Measurements from ENCODE around the gene SPINT1. TPM values are rescaled to one million over a fixed set of nuclear protein-coding genes. Genes with fewer than 3 reads are reported as not detected.

SPINT1 gene
- total and polyA plus RNA-seq, 8 donors: 16.8 to 394 (median 120) TPM

DNA sequence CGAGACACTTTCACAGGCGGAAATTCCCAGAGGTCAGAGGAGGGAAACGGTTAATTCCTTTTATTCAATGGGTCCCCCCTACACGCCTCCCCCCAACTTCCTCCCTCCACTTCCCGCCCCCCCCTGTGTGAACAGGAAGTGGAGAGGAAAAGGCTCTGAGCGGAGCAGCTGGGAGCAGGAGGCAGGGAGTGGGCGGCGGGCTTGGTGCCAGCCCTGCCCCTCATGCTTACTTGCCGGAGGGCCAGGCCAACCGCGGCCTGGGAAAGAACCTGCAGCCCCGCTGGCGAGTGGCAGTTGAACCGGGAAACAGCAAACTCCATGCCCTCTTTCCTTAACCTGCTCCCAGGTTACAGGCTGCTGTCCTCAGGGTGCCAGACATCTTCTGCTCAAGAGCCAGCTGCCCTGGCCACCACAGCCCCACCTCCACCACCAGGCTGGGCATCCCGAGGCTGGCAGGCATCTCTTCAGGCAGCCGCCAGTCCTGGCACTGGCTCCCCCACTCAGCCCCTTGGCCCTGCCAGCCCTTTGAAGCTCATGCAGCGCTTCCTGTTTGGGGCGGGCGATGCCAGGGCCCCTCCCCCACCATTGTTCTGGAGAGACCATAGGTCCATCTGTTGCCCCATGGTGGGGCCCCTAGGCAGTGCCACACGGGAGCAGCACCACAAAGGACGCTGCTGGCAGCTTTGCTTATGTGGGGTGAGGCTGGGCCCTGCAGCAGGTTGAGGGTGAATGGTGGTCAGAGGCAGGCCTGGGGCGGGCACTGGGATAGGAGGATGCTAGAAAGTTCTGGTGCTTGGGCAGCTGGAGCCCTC, 63.3 kb downstream of the SPINT1 start:
- TF ChIP-seq POLR2A (IDR thresholded peaks at IDR 0.05) (no peak), EP300 (IDR thresholded peaks at IDR 0.05) (no peak), POLR2AphosphoS5 (IDR thresholded peaks at IDR 0.05) (peak in 1 of 3 donors; percentile 5)
- TF ChIP-seq, protein P1, sequence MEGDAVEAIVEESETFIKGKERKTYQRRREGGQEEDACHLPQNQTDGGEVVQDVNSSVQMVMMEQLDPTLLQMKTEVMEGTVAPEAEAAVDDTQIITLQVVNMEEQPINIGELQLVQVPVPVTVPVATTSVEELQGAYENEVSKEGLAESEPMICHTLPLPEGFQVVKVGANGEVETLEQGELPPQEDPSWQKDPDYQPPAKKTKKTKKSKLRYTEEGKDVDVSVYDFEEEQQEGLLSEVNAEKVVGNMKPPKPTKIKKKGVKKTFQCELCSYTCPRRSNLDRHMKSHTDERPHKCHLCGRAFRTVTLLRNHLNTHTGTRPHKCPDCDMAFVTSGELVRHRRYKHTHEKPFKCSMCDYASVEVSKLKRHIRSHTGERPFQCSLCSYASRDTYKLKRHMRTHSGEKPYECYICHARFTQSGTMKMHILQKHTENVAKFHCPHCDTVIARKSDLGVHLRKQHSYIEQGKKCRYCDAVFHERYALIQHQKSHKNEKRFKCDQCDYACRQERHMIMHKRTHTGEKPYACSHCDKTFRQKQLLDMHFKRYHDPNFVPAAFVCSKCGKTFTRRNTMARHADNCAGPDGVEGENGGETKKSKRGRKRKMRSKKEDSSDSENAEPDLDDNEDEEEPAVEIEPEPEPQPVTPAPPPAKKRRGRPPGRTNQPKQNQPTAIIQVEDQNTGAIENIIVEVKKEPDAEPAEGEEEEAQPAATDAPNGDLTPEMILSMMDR (IDR thresholded peaks at IDR 0.05): no peak
- Histone ChIP-seq H3K27me3 (no peaks in the 10 kb centered on the region), H3K36me3 (peaks cover 16 to 25% (median 20%) of the 10 kb centered on the region in 4 donors), H3K4me3 (peak overlapping the region; percentile 36 to 52 (median 40)), H3K4me1 (peaks cover 25 to 89% (median 54%) of the 10 kb centered on the region in 4 donors), H3K27ac (peak overlapping the region; percentile 88 to 97 (median 91)), H3K9me3 (no peaks in the 10 kb centered on the region)
- intact Hi-C loops (cut with DNase I; ENCODE audit: low total_unique reads): loop anchor here (5.0 kb wide), 1 partner anchor 115 kb away; no protein-coding TSS in a partner anchor
- DNase-seq: peak; percentile 74 to 89
- 11 to 18% (median 15%) methylated on average over 17 to 22 of the region's 22 CpGs for WGBS, 5 donors

Small RNA genes lying within 50 kb of the gene (small RNA-seq; reads per million reads assigned to genes)
- gene AC025166.1: 0 reads per million in 4 donors

Other genes with a start within 250 kb of the SPINT1 start
- gene KNL1, start 249.8 kb upstream of the SPINT1 start, total RNA-seq: 10 to 100 TPM in 2 of 5 donors, 1 to 10 TPM in 3; 1.4 to 57.8 (median 8.7) TPM
- 1 to 10 TPM in 2 of 3 donors, under 1 TPM in 1; 0.50 to 1.8 (median 1.4) TPM for gene KNL1, start 249.8 kb upstream of the SPINT1 start, polyA plus RNA-seq
- 1 to 10 TPM in 1 of 5 donors, under 1 TPM in 2, not detected in 2; 0.58 to 3.5 (median 0.87) TPM for gene RAD51, start 148.9 kb upstream of the SPINT1 start, total RNA-seq
- gene RAD51, start 148.9 kb upstream of the SPINT1 start, polyA plus RNA-seq: 1 to 10 TPM; 1.6 to 2.7 (median 2.4) TPM
- gene RMDN3, start 88.8 kb upstream of the SPINT1 start, total RNA-seq: 10 to 100 TPM in 4 of 5 donors, not detected in 1; 25.2 to 63.8 (median 48.2) TPM
- 10 to 100 TPM; 12.6 to 21.2 (median 15.0) TPM for gene RMDN3, start 88.8 kb upstream of the SPINT1 start, polyA plus RNA-seq
- 10 to 100 TPM in 2 of 5 donors, 1 to 10 TPM in 1, not detected in 2; 1.3 to 13.6 (median 11.7) TPM for gene GCHFR, start 80.0 kb upstream of the SPINT1 start, total RNA-seq
- gene GCHFR, start 80.0 kb upstream of the SPINT1 start, polyA plus RNA-seq: 10 to 100 TPM; 21.4 to 37.4 (median 29.3) TPM
- 10 to 100 TPM in 1 of 5 donors, not detected in 4; 39.3 TPM for gene C15orf62, start 74.1 kb upstream of the SPINT1 start, total RNA-seq
- 1 to 10 TPM in 1 of 3 donors, under 1 TPM in 2; 0.25 to 4.5 (median 0.31) TPM for gene C15orf62, start 74.1 kb upstream of the SPINT1 start, polyA plus RNA-seq
- 10 to 100 TPM; 10.3 to 29.2 (median 18.7) TPM for gene ZFYVE19, start 37.0 kb upstream of the SPINT1 start, total RNA-seq
- 10 to 100 TPM; 14.4 to 31.0 (median 28.3) TPM for gene ZFYVE19, start 37.0 kb upstream of the SPINT1 start, polyA plus RNA-seq
- 10 to 100 TPM; 11.0 to 64.2 (median 22.9) TPM for gene DNAJC17, start 36.6 kb upstream of the SPINT1 start, total RNA-seq
- 10 to 100 TPM; 33.6 to 66.7 (median 53.9) TPM for gene DNAJC17, start 36.6 kb upstream of the SPINT1 start, polyA plus RNA-seq
- 10 to 100 TPM in 1 of 5 donors, 1 to 10 TPM in 1, not detected in 3; 2.2 to 20.0 TPM for gene PPP1R14D, start 15.3 kb upstream of the SPINT1 start, total RNA-seq
- 1 to 10 TPM in 2 of 3 donors, under 1 TPM in 1; 0.63 to 4.1 (median 1.4) TPM for gene PPP1R14D, start 15.3 kb upstream of the SPINT1 start, polyA plus RNA-seq
- gene RHOV, start 30.2 kb downstream of the SPINT1 start, total RNA-seq: 1 to 10 TPM in 4 of 5 donors, not detected in 1; 1.3 to 3.2 (median 1.7) TPM
- gene RHOV, start 30.2 kb downstream of the SPINT1 start, polyA plus RNA-seq: 10 to 100 TPM in 1 of 3 donors, 1 to 10 TPM in 2; 1.2 to 87.8 (median 1.4) TPM
- gene VPS18, start 50.4 kb downstream of the SPINT1 start, total RNA-seq: 10 to 100 TPM in 4 of 5 donors, 1 to 10 TPM in 1; 1.8 to 24.2 (median 20.3) TPM
- 10 to 100 TPM in 1 of 3 donors, 1 to 10 TPM in 2; 5.7 to 10.8 (median 6.1) TPM for gene VPS18, start 50.4 kb downstream of the SPINT1 start, polyA plus RNA-seq
- 10 to 100 TPM in 1 of 5 donors, 1 to 10 TPM in 3, under 1 TPM in 1; 0.89 to 20.0 (median 3.3) TPM for gene DLL4, start 85.3 kb downstream of the SPINT1 start, total RNA-seq
- gene DLL4, start 85.3 kb downstream of the SPINT1 start, polyA plus RNA-seq: 1 to 10 TPM in 2 of 3 donors, under 1 TPM in 1; 0.56 to 2.2 (median 1.5) TPM
- gene CHAC1, start 109.4 kb downstream of the SPINT1 start, total RNA-seq: 10 to 100 TPM in 1 of 5 donors, 1 to 10 TPM in 4; 1.3 to 17.1 (median 2.9) TPM
- gene CHAC1, start 109.4 kb downstream of the SPINT1 start, polyA plus RNA-seq: 10 to 100 TPM in 2 of 3 donors, 1 to 10 TPM in 1; 5.7 to 61.6 (median 25.5) TPM

Measured in stomach (tissue), 9 donors.